GM18909 (cell line): Measurements from ENCODE around the gene ZNF92.
"Not testable (repeated sequence)": the region's sequence is repeated elsewhere in the genome, so short reads cannot be mapped to it uniquely, and the experiment has no call there.

Source experiments
- ATAC-seq: cut with Tn5 transposase; IDR thresholded peaks from one replicate; pipeline ENCODE4 v1.9.1; 2021; ENCODE audit warnings: mild to moderate bottlenecking; ENCODE audit not compliant: unreplicated experiment, poor library complexity

Gene ZNF92

DNA sequence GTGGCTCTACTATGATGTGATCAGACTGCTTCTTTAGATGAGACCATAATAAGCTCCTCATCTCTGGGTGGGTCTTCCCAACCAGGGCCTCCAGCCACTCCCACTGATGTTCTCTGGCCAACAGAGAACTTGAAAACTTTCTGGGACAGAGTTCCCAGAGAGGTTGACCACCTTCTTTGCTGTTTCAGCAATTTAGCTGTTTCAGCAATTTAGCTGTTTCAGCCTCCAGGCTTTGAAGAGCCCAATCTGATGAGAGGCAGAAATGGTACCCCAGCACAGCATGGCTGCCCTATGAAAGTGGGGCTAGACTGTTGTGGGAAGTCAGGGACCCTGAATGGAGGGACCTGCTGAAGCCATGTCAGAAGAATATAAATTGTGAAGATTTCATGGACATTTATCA is 49.0 kb downstream of the ZNF92 start:
- no peak for ATAC-seq

DNA sequence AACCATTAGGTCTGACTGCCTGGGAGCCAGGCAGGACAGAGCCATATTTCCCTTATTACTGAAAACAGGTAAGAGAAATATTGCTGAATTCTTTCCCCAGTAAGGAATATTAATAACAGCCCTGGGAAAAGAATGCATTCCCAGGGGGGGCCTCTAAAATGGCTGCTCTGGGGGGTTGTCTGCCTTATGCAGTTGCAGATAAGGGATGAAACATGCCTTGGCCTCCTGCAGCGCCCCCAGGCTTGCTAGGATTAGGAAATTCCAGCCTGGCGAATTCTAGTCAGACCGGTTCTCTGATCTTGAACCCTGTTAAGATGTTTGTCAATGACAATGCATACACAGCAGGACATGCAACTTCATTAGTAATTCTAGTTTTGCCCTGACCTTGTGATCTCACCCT is 49.6 kb downstream of the ZNF92 start:
- ATAC-seq, result not testable (repeated sequence)

DNA sequence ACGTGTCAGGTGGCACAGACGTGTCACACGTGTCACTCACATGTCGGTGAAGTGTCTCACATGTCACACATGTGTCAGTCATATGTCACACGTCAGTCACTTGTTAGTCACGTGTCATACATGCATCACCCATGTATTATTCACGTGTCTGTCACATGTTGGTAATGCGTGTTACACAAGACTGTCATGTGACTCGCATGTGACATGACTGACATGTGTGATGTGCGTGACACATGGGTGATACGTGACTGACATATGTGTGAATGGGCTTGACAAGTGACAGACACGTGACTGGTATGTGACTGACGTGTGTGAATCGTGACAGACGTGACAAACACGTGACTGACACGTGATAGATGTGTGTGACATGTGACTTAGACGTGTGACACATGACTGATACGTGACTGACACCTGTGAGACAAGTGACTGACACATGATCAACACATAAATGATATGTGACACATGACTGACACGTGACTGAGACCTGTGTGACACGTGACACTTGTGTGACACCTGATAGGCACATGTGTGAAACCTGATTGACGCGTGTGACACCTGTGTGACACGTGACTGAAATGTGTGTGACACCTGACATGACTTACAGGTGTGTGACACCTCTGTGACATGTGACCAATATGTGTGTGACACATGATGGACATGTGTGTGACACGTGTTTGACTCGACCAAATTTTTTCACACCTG is 56.1 kb downstream of the ZNF92 start:
- no peak for ATAC-seq

DNA sequence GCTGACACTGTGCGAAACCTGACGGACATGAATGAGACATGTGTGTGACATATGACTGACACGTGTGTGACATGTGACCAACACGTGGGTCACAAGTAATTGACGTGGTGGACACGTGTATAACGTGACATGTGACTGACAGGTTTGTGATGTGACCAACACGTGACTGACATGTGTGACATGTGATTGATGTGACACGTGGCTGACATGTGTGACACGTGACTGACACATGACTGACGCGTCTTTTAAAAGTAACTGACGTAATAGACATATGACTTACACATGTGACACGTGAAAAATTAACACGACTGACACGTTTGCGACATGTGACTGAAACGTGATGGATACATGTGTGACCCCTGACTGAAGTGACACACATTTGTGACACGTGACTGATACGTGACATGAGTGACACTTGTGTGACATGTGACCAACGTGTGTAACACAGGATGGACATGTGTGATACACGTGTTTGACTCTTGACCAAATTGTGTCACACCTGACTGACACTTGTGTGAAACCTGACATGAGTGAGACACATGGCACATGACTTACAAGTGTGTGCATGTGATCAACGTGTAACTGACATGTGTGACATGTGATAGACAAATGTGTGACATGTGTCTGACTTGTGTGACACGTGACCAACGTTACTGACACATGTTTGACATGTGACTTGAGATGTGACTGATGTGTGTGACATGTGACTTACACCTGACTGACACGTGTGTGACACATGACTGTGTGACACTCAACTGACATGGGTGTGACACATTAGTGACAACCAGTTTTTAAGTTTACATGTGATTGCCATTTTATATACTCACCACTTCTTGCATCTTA is 56.9 kb downstream of the ZNF92 start:
- ATAC-seq, result no peak

DNA sequence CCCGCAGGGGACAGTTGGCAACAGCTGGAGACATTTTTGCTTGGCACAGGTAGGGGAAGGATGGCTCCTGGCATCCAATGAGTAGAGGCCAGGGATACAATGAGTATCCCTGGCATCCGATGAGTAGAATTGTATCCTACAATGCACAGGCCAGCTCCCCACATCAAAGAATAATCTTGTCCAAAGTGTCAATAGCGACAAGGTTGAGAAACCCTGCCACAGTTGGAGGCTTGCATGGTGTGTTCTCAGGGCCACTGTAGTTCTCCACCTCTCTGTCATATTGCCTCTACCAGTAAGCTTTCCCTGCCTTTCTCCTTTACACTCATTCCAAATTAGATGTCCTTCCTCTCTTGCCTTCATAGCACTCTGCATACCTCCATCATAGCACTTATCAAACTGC is 60.7 kb downstream of the ZNF92 start:
- no peak for ATAC-seq

DNA sequence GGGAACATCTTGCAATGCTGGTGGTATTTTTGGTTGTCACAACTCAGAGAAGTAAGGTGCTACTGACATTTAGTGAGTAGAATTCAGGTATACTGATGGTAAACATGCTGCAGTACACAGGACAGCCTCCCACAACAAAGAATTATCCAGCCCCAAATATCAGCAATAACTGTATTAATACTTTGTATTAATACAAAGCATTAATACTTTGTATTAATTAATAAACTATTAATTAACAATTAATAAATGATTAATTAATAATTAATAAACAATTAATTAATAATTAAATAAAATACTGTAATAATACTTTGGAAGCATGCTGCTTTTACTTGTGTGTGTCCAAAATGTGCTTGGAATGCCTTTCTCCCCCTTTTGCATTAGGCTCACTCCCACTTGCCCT is 62.5 kb downstream of the ZNF92 start:
- no peak for ATAC-seq

DNA sequence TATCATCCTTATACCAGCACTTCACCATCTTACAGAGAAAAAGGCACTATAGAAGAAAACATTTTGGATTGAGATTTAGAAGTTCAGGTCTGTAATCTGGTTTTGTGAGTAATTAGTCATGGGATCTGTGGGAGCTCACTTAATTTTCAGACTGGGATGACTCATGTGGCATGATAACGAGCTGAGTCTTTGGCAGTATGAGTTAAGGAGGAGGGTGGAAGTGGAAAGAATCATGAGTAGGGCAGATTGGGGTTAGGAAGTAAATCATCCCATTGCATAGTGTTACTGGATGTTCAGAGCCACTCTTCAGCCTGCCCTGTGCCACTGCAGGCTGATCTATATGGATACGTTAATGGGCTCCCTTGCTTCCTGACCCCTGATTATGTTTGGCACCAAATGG is 64.9 kb downstream of the ZNF92 start:
- no peak for ATAC-seq

DNA sequence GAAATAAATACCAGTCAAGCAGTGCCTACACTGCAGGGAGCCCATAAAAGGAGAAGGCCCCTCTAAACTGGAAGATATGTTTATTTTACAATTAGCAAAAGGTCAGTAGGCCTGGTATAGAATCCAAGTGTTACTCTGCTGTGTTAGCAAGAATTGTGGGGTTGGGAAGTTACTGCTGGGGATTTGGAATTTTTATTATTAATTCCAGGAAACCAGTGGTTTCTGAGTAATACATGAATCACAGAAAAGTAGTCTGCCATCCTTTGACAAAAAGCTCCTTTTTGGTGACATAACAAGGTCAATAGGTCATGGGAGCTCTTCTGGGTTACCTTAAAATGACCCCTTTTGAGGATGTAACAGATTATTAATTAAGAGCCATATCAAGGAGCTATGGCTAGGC is 67.4 kb downstream of the ZNF92 start:
- no peak for ATAC-seq

DNA sequence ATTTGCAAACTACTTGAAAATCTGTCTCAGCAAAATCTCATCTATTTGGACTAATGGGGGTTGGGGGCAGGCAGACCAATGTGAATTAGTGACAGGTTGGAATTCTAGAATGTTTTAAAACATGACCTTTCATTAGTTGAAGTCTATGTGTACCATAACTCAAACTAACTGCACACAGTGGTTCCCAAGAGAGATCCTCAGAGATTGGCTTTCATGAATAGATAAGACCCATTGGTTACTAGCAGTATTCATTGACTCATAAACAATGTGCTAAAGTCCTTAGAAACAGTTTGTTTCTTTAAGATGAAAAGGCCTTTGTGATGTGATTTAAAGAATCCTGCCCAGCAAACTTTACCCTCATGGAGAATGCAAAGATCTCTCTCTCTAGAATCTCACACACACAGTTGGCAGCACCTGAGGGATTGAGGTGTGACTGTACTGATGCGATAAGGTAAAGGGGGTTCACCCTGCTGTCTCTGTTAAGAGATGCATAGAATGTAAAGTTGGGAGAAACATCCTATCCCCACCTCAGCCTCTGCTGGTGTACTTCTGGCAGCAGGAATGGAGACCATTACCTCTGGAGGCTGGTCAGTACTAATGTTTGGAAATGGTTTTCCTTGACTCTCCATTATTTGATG is 70.7 kb downstream of the ZNF92 start:
- no peak for ATAC-seq

DNA sequence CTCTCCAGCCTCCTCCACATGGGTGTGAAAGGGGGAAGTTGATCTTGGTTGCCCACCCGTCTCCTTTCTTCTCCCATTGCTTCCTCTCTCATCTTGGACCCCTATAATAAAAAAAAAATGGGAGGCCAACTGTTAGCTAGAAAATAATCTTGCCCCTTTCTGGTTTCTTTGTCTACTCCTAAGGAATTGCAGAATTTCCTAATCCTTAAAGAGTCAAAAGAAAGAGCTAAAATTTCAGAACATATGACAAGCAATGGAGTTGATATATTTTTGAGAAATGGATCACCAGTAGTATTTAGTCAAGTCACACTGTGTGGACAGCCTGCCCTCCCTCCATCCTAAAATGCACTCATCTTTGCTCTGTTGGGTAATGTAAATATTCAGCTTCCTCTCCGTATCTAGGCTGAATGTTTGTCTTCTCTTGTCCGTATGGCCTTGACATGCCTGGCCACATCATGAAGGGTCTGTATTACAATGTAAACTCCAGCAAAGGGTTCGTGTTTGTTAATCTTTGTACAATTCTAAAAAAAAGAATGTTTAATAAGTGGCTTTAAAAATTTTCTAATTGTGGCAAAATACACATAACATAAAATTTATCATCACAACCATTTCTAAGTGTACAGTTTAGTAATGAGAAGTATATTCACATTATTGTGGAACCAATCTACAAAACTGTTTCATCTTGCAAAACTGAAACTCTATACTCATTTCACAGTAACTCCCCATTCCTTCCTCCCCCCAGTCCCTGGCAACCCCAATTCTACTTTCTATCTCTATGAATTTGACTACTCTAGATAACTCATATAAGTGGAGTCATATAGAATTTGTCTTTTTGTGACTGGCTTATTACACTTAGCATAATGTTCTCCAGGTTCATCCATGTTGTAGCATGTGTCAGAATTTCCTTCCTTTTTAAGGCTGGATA is 71.5 kb downstream of the ZNF92 start:
- no peak for ATAC-seq

DNA sequence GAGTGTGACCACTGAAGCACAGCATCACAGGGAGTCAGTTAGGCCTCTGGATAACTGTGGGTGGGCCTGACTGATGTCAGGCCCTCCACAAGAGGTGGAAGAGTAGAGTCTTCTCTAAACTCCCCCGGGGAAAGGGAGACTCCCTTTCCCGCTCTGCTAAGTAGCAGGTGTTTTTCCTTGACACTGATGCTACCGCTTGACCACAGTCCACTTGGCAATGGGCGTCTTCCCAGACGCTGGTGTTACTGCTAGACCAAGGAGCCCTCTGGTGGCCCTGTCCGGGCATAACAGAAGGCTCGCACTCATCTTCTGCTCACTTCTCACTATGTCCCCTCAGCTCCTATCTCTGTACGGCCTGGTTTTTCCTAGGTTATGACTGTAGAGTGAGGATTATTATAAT is 73.4 kb downstream of the ZNF92 start:
- ATAC-seq, result not testable (repeated sequence)

DNA sequence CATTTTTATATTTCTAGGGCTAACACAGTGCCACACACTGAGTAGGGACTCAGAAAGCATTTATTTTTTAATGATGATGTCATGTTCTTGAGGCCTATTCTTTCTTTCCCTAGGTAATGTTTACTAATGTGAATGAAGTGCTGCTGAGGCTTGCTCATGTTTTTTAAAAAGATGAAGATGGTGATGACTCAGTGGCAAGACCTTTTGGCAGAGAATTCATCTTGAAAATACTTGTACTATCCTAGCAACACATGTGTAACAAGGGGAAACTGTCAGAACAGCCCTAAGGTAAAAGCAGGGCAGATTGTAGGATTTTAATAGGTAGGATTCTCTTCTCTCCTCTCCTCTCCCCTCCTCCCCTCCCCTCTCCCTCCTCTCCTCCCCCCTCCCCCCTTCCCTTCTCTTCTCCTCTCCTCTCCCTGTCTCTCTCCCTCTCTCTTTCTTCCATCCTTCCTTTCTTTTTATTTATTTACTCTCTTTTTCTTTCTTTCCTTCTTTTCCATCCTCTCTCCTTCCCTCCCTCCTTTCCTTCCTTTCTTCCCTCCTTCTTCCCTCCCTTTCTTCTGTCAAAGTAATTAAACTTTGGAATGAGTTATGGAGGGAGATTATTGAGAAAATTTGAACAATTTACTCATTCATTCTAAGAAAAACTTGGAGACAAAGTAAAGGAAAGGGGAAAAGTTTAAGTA is 75.3 kb downstream of the ZNF92 start:
- no peak for ATAC-seq

DNA sequence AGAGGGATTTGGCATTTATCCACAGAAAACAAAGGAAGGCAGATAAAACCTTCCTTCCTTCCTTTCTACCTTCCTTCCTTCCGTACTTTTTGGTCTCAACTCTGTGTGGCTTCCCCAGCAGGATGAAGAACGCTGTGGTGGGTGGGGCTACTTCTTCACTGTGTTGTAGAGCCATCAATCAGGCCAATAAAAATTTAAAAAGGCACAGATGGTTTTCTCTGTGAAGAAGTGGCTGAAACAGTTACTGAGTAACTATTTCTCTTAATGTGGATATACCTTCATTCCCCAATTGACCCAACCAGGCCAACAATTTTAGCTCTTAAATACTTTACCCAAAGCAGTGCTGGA is 75.8 kb downstream of the ZNF92 start:
- ATAC-seq, result no peak
